Cardiac septum (tissue), 1 donor: ENCODE results near the gene HMCN2. TPM values are rescaled to one million over a fixed set of nuclear protein-coding genes. Genes with fewer than 3 reads are reported as not detected.

Source experiments
- DNase-seq: peaks from one replicate; pipeline ENCODE4 v3.0.0-alpha.2; 2020; ENCODE audit warnings: low spot score
- intact Hi-C: fragments of 100-400 bp; cut with DNase I; formaldehyde crosslinking; loops from one replicate; pipeline ENCODE4 v1.14.0; 2022
- total RNA-seq: library from RNA; stranded (reverse); fragmentation: NEBNext Ultra II Directional; extraction: Animal tissue kit (Norgen Biotek cat#: 25700); gene quantifications from one replicate; pipeline ENCODE4 v1.2.1, GENCODE V29; 2021
- donor health status: DM: no; HTN: no; CAD: no.

Gene HMCN2
- total RNA-seq, 1 donor from 2014 or later, result 5.3 TPM

GRCh38 chr9:130301483-130302286 lies 36.1 kb downstream of the HMCN2 start:
- peak; percentile 88 for DNase-seq
- intact Hi-C loops, result no loop called here

GRCh38 chr9:130302785-130303612 lies 37.4 kb downstream of the HMCN2 start:
- intact Hi-C loops, result no loop called here

GRCh38 chr9:130303613-130304055 lies 38.1 kb downstream of the HMCN2 start:
- intact Hi-C loops, result no loop called here
- DNase-seq, result no peak

More at GRCh38 chr9:130302785-130303612, 37.4 kb downstream of the HMCN2 start:
- DNase-seq, result no peak

- DNase-seq, result no peak
- intact Hi-C loops, result no loop called here
Observed at GRCh38 chr9:130304116-130304515, 38.6 kb downstream of the HMCN2 start.

- intact Hi-C loops, result no loop called here
- no peak for DNase-seq
Observed at GRCh38 chr9:130304643-130305042, 39.1 kb downstream of the HMCN2 start.

- no peak for DNase-seq
Observed at GRCh38 chr9:130305381-130305780, 39.8 kb downstream of the HMCN2 start.

GRCh38 chr9:130306823-130307666 lies 41.5 kb downstream of the HMCN2 start:
- DNase-seq, result no peak
- intact Hi-C loops, result no loop called here

More at GRCh38 chr9:130305381-130305780, 39.8 kb downstream of the HMCN2 start:
- intact Hi-C loops, result no loop called here

- no peak for DNase-seq
- intact Hi-C loops, result no loop called here
Observed at GRCh38 chr9:130307667-130307943, 42.0 kb downstream of the HMCN2 start.

- intact Hi-C loops, result no loop called here
- no peak for DNase-seq
Observed at GRCh38 chr9:130308081-130308571, 42.6 kb downstream of the HMCN2 start.

GRCh38 chr9:130309689-130310455 lies 44.3 kb downstream of the HMCN2 start:
- no peak for DNase-seq
- intact Hi-C loops, result no loop called here

- intact Hi-C loops, result no loop called here
- no peak for DNase-seq
Observed at GRCh38 chr9:130310456-130310855, 44.9 kb downstream of the HMCN2 start.

- intact Hi-C loops, result no loop called here
- no peak for DNase-seq
Observed at GRCh38 chr9:130311003-130311402, 45.4 kb downstream of the HMCN2 start.

GRCh38 chr9:130311408-130312140 lies 46.0 kb downstream of the HMCN2 start:
- DNase-seq, result no peak
- intact Hi-C loops, result no loop called here

GRCh38 chr9:130313103-130313858 lies 47.7 kb downstream of the HMCN2 start:
- DNase-seq, result no peak
- intact Hi-C loops, result no loop called here

- no peak for DNase-seq
- intact Hi-C loops, result no loop called here
Observed at GRCh38 chr9:130315446-130316226, 50.1 kb downstream of the HMCN2 start.

GRCh38 chr9:130316430-130316829 lies 50.9 kb downstream of the HMCN2 start:
- intact Hi-C loops, result no loop called here

GRCh38 chr9:130319300-130319699 lies 53.7 kb downstream of the HMCN2 start:
- intact Hi-C loops, result no loop called here
- DNase-seq, result no peak

More at GRCh38 chr9:130316430-130316829, 50.9 kb downstream of the HMCN2 start:
- DNase-seq, result no peak
